ENCODE data around the gene MAP3K3. TPM values are rescaled to one million over a fixed set of nuclear protein-coding genes. Genes with fewer than 3 reads are reported as not detected.

MAP3K3 gene

Small RNA genes lying within 50 kb of the gene (small RNA-seq; reads per million reads assigned to genes)
- gene RNU6-288P (ENCODE audit: low read depth): not detected

All from mesenchymal stem cell (in vitro differentiated cells and primary cell).